Activated CD8-positive, alpha-beta memory T cell treated with anti-CD3 and anti-CD28 coated beads for 48 hours (primary cell): ENCODE measurements around the gene PHYH.
"Not testable (repeated sequence)": the region's sequence is repeated elsewhere in the genome, so short reads cannot be mapped to it uniquely, and the experiment has no call there.

Experiments used
- DNase-seq, 3 experiments: peaks; one replicate each; pipeline ENCODE4 v3.0.0-alpha.2; 2020; ENCODE audit warnings: low read depth in 2 of 3, low spot score in 2 of 3

Gene PHYH

GRCh38 chr10:13299437-13300287 lies at the start of gene PHYH:
Gene PHYH, minus strand, starts transcription at chr10:13300064. Its CDS starts 22 bp downstream, at chr10:13300042.
- DNase-seq: peak; percentile 42 to 60 (median 54)

DNA sequence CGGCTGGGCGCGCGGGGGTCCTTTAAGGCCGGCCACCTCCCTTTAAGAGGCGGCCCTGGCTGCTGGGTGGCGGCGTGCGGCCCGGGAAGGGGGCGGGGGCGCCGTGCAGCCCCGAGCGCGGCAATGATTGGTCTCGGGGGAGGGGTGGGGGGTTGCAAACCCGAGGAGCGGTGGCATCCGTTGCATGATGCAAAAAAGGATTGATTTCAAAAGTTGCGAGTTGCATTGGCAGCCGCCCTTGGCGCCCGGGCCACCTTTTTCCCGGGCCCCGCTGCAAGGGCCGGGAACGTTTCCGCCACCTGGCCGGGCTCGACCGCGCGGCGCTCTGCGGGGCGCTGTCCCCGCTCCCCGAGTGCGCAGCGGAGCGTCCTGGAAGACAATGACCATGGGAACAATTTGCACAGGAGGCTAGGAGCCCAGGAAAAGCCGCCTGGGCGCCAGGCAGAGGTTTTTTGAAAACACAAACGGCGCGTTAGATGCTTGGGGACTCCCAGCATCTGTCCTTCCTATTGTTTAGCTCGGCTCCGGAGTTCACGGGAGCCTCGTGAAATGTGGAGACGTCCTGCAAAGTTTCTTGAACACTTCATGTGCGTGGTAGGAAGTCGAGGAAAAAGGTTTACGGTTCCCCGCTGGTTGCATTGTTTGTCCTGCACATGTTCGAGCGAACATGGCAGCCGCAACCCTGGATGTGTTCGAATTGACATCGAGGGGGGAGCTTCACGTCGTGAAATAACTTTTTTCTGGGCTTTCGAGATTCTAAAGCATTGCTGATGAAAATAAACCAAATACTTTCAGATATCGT lies 48.6 kb upstream of the PHYH start, which contains the start of gene SEPHS1:
Gene SEPHS1, minus strand, starts transcription at position 78 of the 802 bp plus-strand sequence. CDS start 3,343 bp downstream, outside the sequence.
- DNase-seq: peak; percentile 48 to 66 (median 58)

GRCh38 chr10:13347500-13348156 lies 47.8 kb upstream of the PHYH start:
- DNase-seq: peak; percentile 41 to 56 (median 48)

DNA sequence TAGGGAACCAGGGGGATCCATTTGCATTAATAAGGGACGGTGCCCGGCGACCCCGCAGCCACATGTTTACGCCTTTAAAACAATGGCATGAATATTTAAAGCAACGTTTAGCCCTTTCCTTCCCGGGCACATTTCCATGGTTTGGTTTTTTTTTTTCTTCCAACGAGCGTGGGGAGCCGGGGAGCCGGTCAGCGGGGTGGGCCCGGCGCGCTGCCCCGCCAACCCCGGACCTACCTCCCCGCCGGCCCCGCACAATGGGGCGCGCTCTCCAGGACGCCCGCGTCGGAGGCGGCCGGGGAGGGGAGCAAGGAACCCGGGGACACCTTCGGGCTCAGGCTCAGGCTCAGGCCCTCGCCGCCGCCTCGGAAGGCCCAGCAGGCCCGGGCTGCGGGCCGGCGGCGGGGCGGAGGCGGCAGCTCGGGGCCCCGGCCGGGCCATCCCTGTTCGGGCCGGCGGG lies 47.2 kb upstream of the PHYH start:
- DNase-seq: no peak

DNA sequence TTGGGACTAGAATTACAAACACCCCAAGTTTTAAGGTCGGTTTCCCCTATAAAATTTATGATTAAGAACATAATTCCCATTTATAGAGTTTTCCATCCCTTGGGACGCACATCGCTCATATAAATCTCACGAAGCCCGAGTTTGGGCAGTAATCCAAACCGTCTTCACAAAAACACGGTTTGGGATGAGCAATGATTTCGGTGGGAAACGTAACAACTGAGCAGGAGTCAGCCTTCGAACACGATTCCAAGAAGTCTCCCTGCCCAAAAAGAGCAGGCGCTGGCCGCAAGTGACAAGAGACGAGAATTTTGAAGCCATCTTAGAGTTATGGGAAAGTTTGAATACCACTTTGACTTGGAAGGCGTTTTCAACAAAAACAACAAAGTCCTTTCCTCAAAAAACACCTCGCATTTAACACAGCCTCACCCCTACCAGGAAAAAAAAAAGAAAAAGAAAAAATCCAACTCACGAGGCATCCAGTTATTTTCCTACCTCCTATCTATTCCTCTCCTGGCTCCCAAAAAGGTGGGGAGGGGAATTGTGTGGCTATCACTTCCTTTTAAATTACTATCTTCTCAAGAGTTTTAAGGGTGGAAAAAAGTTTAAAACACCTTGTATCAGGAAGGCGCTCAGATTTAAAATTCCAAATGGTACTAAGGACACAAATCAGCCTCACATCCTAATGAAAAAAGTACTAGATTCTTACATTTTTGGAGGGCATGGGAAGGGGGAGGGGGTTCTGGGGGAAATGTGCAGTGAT lies 46.6 kb upstream of the PHYH start:
- DNase-seq: no peak

DNA sequence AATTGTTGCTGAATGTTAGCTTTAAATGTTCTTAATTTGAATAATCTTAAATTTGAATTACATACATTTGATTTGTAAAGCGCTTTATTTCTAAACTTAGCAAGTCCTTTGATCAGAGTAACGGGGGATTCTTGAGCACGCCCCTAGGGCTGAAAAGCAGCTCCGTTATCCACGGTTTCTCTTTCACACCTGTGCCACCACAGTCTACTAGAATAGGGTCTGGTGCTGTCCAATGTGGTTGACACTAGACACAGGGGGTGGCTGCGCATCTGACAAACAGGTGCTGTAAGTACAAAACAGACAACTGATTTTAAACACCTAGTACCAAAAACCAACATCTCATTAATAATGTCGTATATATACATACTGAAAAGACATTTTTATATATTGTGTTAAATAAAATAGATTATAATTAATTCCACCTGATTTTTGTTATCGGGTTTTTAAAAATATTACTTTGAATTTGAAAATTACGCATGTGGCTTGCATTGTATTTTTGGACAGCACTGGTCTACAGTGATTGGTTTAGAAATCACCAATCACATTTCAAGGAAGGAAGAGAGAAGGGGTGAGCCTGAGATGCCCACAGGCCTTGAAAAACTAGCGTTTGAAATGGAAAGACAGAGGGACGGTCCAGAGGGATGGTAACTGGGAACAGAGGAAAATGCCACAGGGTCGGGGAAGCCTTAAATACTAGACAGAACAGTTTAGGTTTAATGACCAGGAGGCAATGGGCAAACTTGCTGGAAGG lies 40.9 kb upstream of the PHYH start:
- DNase-seq: no peak

DNA sequence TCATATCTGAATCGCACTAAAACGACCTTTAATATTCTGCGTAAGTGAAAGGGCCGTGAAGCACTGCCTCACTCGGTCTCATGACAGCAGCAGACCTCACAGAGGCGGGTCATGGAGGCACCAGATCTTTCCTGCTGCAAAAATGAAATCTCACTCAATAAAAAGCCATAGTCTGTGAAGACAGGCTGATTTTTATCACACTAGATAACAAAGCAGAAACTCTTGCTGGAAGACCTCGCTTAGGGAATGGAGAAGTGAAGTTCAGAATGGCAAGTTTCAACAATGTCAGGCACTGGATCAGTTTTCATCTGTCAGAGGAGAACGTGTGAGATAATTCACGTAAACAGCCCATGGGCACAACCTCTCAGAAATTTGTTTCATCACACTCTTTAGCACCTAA lies 40.2 kb upstream of the PHYH start:
- DNase-seq: no peak

DNA sequence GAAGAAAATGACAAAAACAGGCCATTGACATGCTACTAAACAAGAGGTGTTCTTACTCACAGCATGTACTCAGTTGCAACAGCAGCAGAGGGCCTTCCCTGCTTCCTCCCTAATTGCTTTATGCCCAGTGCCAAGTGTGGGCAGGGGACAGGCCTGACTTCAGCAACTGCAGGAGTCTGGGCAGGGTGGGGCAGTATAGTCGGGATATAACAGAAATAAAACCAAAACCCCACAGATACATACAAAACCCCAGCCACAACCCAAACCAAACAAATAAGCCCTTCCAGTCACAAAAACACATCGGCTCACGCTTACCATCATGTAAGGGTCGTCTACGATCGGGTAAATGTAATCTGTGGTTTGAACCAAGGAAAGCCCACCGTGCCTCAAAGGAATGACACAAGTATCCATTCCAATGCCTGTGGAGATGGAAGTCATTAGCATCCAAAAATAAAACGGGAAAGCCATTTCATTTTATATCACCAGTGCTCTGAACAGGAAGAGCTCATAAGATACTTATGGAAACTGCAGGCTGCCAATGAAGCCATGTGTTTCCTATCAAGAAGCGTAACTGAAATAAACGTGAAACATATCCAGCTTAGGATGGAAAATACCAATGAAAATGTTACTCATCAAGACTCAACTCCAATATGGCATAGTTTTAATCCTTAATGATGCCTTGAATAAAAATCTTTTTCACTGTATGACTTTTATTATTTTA lies 38.7 kb upstream of the PHYH start:
- no peak for DNase-seq

- no peak for DNase-seq
Measured at GRCh38 chr10:13337827-13338196, 37.9 kb upstream of the PHYH start.

DNA sequence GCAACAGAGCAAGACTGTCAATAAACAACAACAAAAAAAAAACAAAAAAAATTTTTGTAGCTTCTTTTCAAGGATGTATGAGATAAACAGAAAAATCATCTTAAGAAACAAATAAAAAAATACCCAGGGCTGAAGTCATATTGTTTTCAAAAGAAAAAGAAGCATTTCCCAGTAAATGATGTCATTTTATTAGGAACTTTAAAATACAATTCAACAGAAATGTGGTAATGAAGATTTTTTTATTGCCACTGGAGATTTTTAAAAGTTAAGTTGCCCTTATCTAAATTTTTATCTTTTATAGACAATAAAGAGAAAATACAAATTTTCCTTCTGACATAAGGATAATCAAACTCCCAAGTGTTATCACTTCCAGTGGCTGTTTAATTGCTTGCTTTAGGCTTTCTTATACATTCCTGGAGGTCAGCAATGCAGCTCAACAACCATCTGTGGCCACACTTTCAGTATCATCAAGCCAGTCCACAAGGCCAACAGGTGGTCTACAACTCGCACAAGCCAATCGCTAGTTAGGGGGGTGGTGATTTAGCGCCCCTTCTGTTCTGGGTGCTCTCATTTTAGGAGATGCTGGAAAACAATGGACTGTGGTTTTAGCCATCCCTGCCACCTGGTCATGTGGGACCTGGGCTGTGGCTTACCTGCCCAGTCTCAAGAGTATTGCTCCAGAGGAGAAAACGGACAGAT lies 37.4 kb upstream of the PHYH start:
- DNase-seq: no peak

- no peak for DNase-seq
Measured at GRCh38 chr10:13335881-13336280, 36.0 kb upstream of the PHYH start.

GRCh38 chr10:13334556-13334955 lies 34.7 kb upstream of the PHYH start:
- no peak for DNase-seq

GRCh38 chr10:13331646-13332045 lies 31.8 kb upstream of the PHYH start:
- DNase-seq: no peak

DNA sequence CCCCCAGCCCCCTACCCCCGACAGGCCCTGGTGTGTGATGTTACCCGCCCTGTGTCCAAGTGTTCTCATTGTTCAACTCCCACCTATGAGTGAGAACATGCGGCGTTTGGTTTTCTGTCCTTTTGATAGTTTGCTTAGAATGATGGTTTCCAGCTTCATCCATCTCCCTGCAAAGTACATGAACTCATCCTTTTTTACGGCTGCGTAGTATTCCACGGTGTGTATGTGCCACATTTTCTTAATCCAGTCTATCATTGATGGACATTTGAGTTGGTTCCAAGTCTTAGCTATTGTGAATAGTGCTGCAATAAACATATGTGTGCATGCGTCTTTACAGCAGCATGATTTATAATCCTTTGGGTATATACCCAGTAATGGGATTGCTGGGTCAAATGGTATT lies 31.1 kb upstream of the PHYH start:
- DNase-seq: not testable (repeated sequence)

- DNase-seq: no peak
Measured at GRCh38 chr10:13329565-13329964, 29.7 kb upstream of the PHYH start.

- DNase-seq: no peak
Measured at GRCh38 chr10:13328613-13329012, 28.7 kb upstream of the PHYH start.

- DNase-seq: no peak
Measured at GRCh38 chr10:13328126-13328525, 28.3 kb upstream of the PHYH start.

- DNase-seq: no peak
Measured at GRCh38 chr10:13327534-13327933, 27.7 kb upstream of the PHYH start.
